HepG2 (cell line): ENCODE results near the gene UBA6. TPM values are rescaled to one million over a fixed set of nuclear protein-coding genes. Genes with fewer than 3 reads are reported as not detected.

Experiments
- ATAC-seq: fragments of 200-7000 bp; cut with Tn5 transposase; 3 replicates; pipeline ENCODE4 v1.9.1; 2020; ENCODE audit warnings: mild to moderate bottlenecking, moderate library complexity
- BruUV-seq: library from RNA; stranded (reverse); fragments of 400-500 nt; replicated peaks from 2 replicates; lab custom pipeline; 2021; lab: Mats Ljungman, UMichigan
- CTCF ChIA-PET: fragments of 300-600 bp; formaldehyde crosslinking; extraction: SDS; loops from one replicate; lab custom pipeline; 2021; ENCODE audit warnings: low total read pairs, inconsistent platforms, low intra/inter-chr PET ratio; lab: Yijun Ruan, JAX
- POLR2A ChIA-PET: fragments of 350-600 bp; sonication (Branson Sonifier 250); formaldehyde crosslinking; loops from one replicate; lab custom pipeline; 2020; ENCODE audit warnings: antibody characterized with exemption, inconsistent platforms; lab: Yijun Ruan, JAX
- DNase-seq: peaks from one replicate; pipeline ENCODE4 v3.0.0-alpha.2; 2015; ENCODE audit warnings: low spot score
- FAIRE-seq: peaks from 3 replicates; lab custom pipeline; 2011; peaks lifted over from hg19 to GRCh38; lab: Jason Lieb, UNC
- H2AFZ ChIP-seq: one replicate; pipeline ENCODE4 v1.6.1; 2011; ENCODE audit warnings: low read length, inconsistent platforms
- H3K27ac ChIP-seq: fragments of 300-600 bp; 3 replicates; pipeline ENCODE4 v1.8.0; 2011; ENCODE audit warnings: mixed run types, mild to moderate bottlenecking, mixed read lengths, low read length, inconsistent platforms; ENCODE audit not compliant: insufficient read depth; ENCODE audit errors: extremely low read length
- H3K27me3 ChIP-seq, 2 experiments: fragments of 200-600 bp in 1 of 2; 2 replicates in 1 of 2; 3 replicates in 1 of 2; pipeline versions ENCODE4 v1.6.0 to v1.8.0; 2011; ENCODE audit warnings: low read length in 2 of 2, mild to moderate bottlenecking in 2 of 2, moderate library complexity in 2 of 2, inconsistent platforms in 1 of 2; ENCODE audit not compliant: insufficient read depth in 2 of 2, control insufficient read depth in 1 of 2
- H3K36me3 ChIP-seq, 2 experiments: fragments of 200-600 bp in 1 of 2; replicated peaks in 1 of 2; 2 replicates in 1 of 2; 3 replicates in 1 of 2; pipeline versions ENCODE4 v1.5.1 to v1.8.0; 2011; ENCODE audit warnings: low read length in 2 of 2, inconsistent platforms in 1 of 2; ENCODE audit not compliant: insufficient read depth in 2 of 2, control insufficient read depth in 1 of 2
- H3K4me1 ChIP-seq: 2 replicates; pipeline ENCODE4 v1.5.1; 2012; ENCODE audit warnings: low read length, inconsistent platforms; ENCODE audit not compliant: insufficient read depth
- H3K4me2 ChIP-seq: 2 replicates; pipeline ENCODE4 v1.6.0; 2011; ENCODE audit warnings: low read depth, low read length, inconsistent platforms
- H3K4me3 ChIP-seq, 3 experiments: fragments of 200-600 bp in 1 of 3; sonication (generic), shearing (Covaris generic) in 1 of 3; replicated peaks in 1 of 3; 2 replicates each; pipeline ENCODE4 v1.5.1; 2011 to 2016; ENCODE audit warnings: low read length in 3 of 3, inconsistent platforms in 2 of 3, low read depth in 2 of 3, mild to moderate bottlenecking in 2 of 3, control low read depth in 1 of 3, mixed read lengths in 1 of 3; ENCODE audit not compliant: insufficient read depth in 1 of 3
- H3K79me2 ChIP-seq: one replicate; pipeline ENCODE4 v1.6.1; 2011; ENCODE audit warnings: low read length, inconsistent platforms; ENCODE audit not compliant: insufficient read depth
- H3K9ac ChIP-seq: 2 replicates; pipeline ENCODE4 v1.6.0; 2011; ENCODE audit warnings: mild to moderate bottlenecking, low read depth, low read length, inconsistent platforms; ENCODE audit not compliant: insufficient read depth
- H3K9me3 ChIP-seq: 2 replicates; pipeline ENCODE4 v1.5.1; 2012; ENCODE audit warnings: mild to moderate bottlenecking, low read length
- H4K20me1 ChIP-seq: 2 replicates; pipeline ENCODE4 v1.6.0; 2011; ENCODE audit warnings: inconsistent platforms, mild to moderate bottlenecking, low read length, moderate library complexity; ENCODE audit not compliant: insufficient read depth
- ATF1 ChIP-seq: IDR thresholded peaks from 2 replicates; pipeline ENCODE4 v1.6.1; 2016; ENCODE audit warnings: mild to moderate bottlenecking, control low read depth
- CAMTA2 ChIP-seq: sonication (generic); formaldehyde crosslinking; IDR thresholded peaks from 2 replicates; pipeline ENCODE4 v1.4.0; 2020; ENCODE audit warnings: mild to moderate bottlenecking, missing genetic modification reagents, borderline replicate concordance
- GATAD2A ChIP-seq: IDR thresholded peaks from 2 replicates; pipeline ENCODE4 v1.6.1; 2016
- GFI1 ChIP-seq: sonication (generic); formaldehyde crosslinking; IDR thresholded peaks from 2 replicates; pipeline ENCODE4 v1.5.0; 2020; ENCODE audit warnings: missing genetic modification reagents, mild to moderate bottlenecking, borderline replicate concordance
- HDAC1 ChIP-seq: sonication (generic); formaldehyde crosslinking; IDR thresholded peaks from 2 replicates; pipeline ENCODE4 v1.5.1; 2020; ENCODE audit warnings: mild to moderate bottlenecking, missing genetic modification reagents
- LCORL ChIP-seq, 2 experiments: fragments of 450-650 bp in 1 of 2; sonication (generic) in 1 of 2; formaldehyde crosslinking in 1 of 2; IDR thresholded peaks; 2 replicates each; pipeline versions ENCODE4 v1.5.0 to v1.6.1; 2017 to 2020; ENCODE audit warnings: antibody characterized with exemption in 1 of 2, missing genetic modification reagents in 1 of 2
- MTERF4 ChIP-seq: sonication (generic); formaldehyde crosslinking; IDR thresholded peaks from 2 replicates; pipeline ENCODE4 v1.8.0; 2023; ENCODE audit warnings: mild to moderate bottlenecking, missing genetic modification reagents
- RNF2 ChIP-seq: fragments of 450-650 bp; conservative IDR thresholded peaks from 2 replicates; pipeline ENCODE4 v1.6.1; 2016; ENCODE audit warnings: low read depth
- SMYD3 ChIP-seq: sonication (generic); formaldehyde crosslinking; IDR thresholded peaks from 2 replicates; pipeline ENCODE4 v1.8.1; 2023; ENCODE audit warnings: mild to moderate bottlenecking, missing genetic modification reagents
- TFDP2 ChIP-seq: sonication (generic); formaldehyde crosslinking; IDR thresholded peaks from 2 replicates; pipeline ENCODE4 v1.4.0; 2020; ENCODE audit warnings: missing genetic modification reagents
- ZNF558 ChIP-seq: sonication (generic); formaldehyde crosslinking; IDR thresholded peaks from 2 replicates; pipeline ENCODE4 v1.9.0; 2022; ENCODE audit warnings: mild to moderate bottlenecking, missing genetic modification reagents, borderline replicate concordance
- ZNF616 ChIP-seq: sonication (generic); formaldehyde crosslinking; IDR thresholded peaks from 2 replicates; pipeline ENCODE4 v1.5.0; 2020; ENCODE audit warnings: low read depth, mild to moderate bottlenecking, missing genetic modification reagents
- ZNF75D ChIP-seq: sonication (generic); formaldehyde crosslinking; IDR thresholded peaks from 2 replicates; pipeline ENCODE4 v1.8.1; 2023; ENCODE audit warnings: missing genetic modification reagents, mild to moderate bottlenecking, borderline replicate concordance
- WGBS: methylation state at CpG from one replicate; pipeline ENCODE4 v1.1.6; 2017; ENCODE audit warnings: low lambda C conversion rate; 5-methylcytosine and 5-hydroxymethylcytosine counted together
- in situ Hi-C: cut with HindIII; loops from 2 replicates; pipeline ENCODE4 v1.10.0; 2017; ENCODE audit warnings: low pct_unique_long_range_greater_than_20kb; ENCODE audit not compliant: extremely low pct_ligation_motif_present
- intact Hi-C: fragments of 100-400 bp; cut with micrococcal nuclease; formaldehyde crosslinking; loops from one replicate; pipeline ENCODE4 v1.10.0; 2022; ENCODE audit not compliant: unreplicated experiment
- polyA plus RNA-seq, 8 experiments: library from polyadenylated mRNA; depleted of rRNA in 3 of 8; stranded (reverse) in 7 of 8; unstranded in 1 of 8; fragments of >200 nt; fragmentation: Illumina TruSeq in 4 of 8; extraction: Trizol in 4 of 8; gene quantifications; 2 replicates each; pipeline versions ENCODE4 v1.2.1 to v1.2.3, GENCODE V29; 2011 to 2016; ENCODE audit warnings: low read depth in 4 of 8, missing spikeins in 1 of 8, mixed read lengths in 1 of 8; ENCODE audit not compliant: insufficient read depth in 1 of 8
- total RNA-seq, 5 experiments: library from RNA; depleted of rRNA; stranded (reverse); fragments of >200 nt; fragmentation: Illumina TruSeq; extraction: Trizol; gene quantifications; 2 replicates each; pipeline ENCODE4 v1.2.3, GENCODE V29; 2016; ENCODE audit warnings: low read depth in 1 of 5
- TF ChIP-seq, protein P1 (sequence below): sonication (generic); formaldehyde crosslinking; IDR thresholded peaks from 2 replicates; pipeline ENCODE4 v1.8.0; 2022; ENCODE audit warnings: missing genetic modification reagents, low read depth, mild to moderate bottlenecking, borderline replicate concordance

The UBA6 gene
- total and polyA plus RNA-seq, 2 of the 13 experiments (the other 11 are each of a cell fraction or from before 2014, with no cell fraction given) = 33.3 to 75.4 TPM

DNA sequence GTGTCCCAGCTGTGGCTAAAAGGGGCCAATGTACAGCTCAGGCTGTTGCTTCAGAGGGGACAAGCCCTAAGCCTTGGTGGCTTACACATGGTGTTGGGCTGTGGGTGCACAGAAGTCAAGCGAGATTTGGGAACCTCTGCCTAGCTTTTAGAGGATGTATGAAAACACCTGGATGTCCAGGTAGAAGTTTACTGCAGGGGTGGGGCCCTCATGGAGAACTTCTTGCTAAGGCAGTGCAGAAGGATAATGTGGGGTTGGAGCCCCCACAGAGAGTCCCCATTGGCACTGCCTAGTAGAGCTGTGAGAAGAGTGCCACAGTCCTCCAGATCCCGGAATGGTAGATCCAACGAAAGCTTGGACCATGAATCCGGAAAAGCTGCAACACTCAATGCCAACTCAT is 40.5 kb downstream of the UBA6 start:
- POLR2A ChIA-PET = no interaction called here
- Histone ChIP-seq H3K36me3 (peaks cover 13 to 39% of the 10 kb centered on the region in 2 experiments), H4K20me1 (no peaks in the 10 kb centered on the region), H3K9ac (no peak overlapping the region), H3K4me3 (no peak overlapping the region), H3K27ac (no peak overlapping the region), H3K4me1 (no peaks in the 10 kb centered on the region), H3K79me2 (no peaks in the 10 kb centered on the region), H3K9me3 (peaks cover 12% of the 10 kb centered on the region; the same call in 1 of the 2 replicates), H2AFZ (no peak overlapping the region), H3K27me3 (no peaks in the 10 kb centered on the region), H3K4me2 (no peak overlapping the region)
- FAIRE-seq = no peak
- in situ Hi-C loops (no loop called here), intact Hi-C loops (no loop called here)
- TF ChIP-seq ZNF616 (CRISPR knock-in tag) (no peak), GFI1 (no peak), TFDP2 (CRISPR knock-in tag) (no peak), ATF1 (CRISPR knock-in tag) (no peak), CAMTA2 (CRISPR knock-in tag) (no peak)
- WGBS = 95% methylated on average over 3 of the region's 4 CpGs
- ATAC-seq = no peak
- CTCF ChIA-PET = no interaction called here
- no peak for DNase-seq
- BruUV-seq = no TSS peak

GRCh38 chr4:67659065-67659464 is 41.9 kb downstream of the UBA6 start:
- Histone ChIP-seq H2AFZ (no peak overlapping the region), H3K79me2 (no peaks in the 10 kb centered on the region), H3K9me3 (peaks cover 12% of the 10 kb centered on the region; the same call in 1 of the 2 replicates), H3K4me3 (no peak overlapping the region), H3K27ac (no peak overlapping the region)
- FAIRE-seq (no peak), DNase-seq (no peak), ATAC-seq (no peak)
- BruUV-seq = no TSS peak
- intact Hi-C loops = no loop called here
- ChIA-PET CTCF (no interaction called here), POLR2A (no interaction called here)
- in situ Hi-C loops = no loop called here
- TF ChIP-seq GATAD2A (CRISPR knock-in tag) (no peak), ZNF558 (CRISPR knock-in tag) (no peak), SMYD3 (CRISPR knock-in tag) (no peak), RNF2 (no peak), MTERF4 (no peak), ZNF75D (no peak), LCORL (IDR thresholded peaks at IDR 0.05) (no peak), LCORL (CRISPR knock-in tag; IDR thresholded peaks at IDR 0.05) (no peak), HDAC1 (CRISPR knock-in tag) (no peak)
- TF ChIP-seq, protein P1, sequence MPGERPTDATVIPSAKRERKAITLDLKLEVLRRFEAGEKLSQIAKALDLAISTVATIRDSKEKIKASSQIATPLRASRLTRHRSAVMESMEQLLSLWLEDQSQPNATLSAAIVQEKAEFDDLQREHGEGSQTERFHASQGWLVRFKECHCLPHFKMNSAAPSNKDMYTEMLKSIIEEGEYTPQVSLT (CRISPR knock-in tag) = no peak
- TF ChIP-seq, all 625 proteins: peak for 0
- Histone ChIP-seq H3K4me2 (no peak overlapping the region), H3K4me1 (no peaks in the 10 kb centered on the region), H4K20me1 (no peaks in the 10 kb centered on the region), H3K9ac (no peak overlapping the region), H3K27me3 (no peaks in the 10 kb centered on the region), H3K36me3 (peaks cover 13 to 40% of the 10 kb centered on the region in 2 experiments)
- WGBS = 96% methylated on average over 2 of the region's 2 CpGs
